Inflammatory macrophage (primary cell): ENCODE measurements around the gene LRP1B.
"Not testable (repeated sequence)": the region's sequence is repeated elsewhere in the genome, so short reads cannot be mapped to it uniquely, and the experiment has no call there.

ENCODE experiments used
- DNase-seq, 2 donors: peaks; one replicate each; pipeline ENCODE4 v3.0.0-alpha.2; 2020 to 2022

Gene LRP1B

DNA sequence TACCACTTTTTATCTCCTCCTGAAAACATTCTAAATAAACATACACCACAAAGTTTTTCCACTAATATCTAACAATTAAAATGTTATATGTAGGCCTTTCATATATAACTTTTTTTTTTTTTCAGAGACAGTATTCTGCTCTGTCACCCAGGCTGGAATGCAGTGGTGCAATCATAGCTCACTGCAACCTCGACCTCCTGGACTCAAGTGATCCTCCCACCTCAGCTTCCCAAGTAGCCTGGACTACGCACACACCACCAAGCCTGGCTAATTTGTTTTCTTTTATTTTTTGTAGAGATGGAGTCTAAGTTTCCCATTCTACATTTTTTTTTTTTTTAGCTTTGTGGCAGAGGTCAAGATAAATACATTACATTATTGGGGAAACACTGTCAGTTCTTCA lies 1738.0 kb downstream of the LRP1B start:
- DNase-seq = no peak

DNA sequence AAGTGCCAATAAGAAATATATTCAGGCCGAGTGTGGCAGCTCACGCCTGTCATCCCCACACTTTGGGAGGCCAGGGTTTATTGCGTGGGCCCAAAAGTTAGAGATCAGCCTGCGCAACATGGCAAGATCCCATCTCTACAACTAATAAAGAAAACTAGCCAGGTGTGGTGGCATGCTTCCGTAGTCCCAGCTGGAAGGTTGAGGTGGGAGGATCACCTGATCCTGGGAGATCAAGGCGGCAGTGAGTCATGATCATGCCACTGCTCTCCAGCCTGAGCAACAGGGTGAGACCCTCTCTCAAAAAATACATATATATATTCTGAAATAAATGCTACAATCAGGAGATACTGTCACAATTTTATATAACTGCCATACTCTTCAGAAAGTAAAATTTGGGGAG lies 1745.9 kb downstream of the LRP1B start:
- no peak for DNase-seq

DNA sequence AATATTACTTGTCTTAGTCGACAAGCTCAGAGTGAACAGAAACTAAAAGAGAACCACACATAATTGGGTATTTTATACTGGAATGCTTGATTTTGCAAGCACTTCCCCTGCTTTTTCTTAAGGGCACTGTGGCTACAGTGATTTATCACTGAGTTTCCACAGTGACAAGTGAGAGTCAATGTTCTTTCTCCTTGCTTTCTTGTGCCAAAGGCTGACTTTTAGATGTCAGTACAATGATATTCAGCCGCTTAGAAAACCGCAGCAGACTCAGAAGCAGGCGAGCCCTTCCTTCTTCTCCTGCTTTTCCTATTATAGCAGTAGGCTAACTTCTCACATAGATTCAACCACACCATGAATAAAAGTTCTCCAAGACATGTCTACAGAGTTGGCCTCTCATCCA lies 1747.0 kb downstream of the LRP1B start:
- no peak for DNase-seq

DNA sequence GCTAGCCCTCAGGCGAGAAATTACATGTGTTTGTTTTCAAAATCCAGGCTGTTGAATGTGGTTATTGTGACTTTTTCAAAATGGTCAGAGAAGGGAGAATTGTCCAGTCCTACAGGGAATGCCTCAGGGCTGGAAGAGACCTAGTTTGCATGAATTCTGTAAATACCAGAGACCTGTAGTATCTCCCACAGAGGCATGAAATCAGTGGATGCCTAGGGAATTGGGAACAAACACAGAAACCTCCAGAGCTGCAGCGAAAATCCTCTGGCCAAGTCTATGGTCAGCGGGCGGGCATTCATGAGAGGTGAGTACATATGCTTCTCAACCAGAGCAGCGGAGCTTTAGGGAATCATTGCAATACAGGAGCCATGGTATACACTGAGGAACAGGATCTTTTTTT lies 1754.1 kb downstream of the LRP1B start:
- DNase-seq = no peak

DNA sequence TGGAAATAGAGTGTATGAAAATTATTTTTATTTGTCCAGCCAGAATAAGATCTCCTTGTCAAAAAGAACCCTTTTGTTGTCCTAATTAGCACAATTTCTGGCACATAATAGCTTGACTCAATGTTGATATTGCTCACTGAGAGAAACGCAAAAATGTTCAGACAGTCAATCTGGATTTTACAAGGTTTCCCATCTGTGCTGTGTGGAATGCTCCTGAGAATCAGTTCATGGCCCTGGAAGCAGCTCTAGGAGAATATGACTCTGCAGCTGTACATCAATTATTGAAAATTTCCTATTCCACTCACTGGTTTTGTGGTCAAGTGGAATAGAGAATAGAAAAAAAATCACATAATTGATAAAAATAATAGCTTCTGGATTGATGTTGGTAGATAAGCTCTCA lies 1767.7 kb downstream of the LRP1B start:
- no peak for DNase-seq

DNA sequence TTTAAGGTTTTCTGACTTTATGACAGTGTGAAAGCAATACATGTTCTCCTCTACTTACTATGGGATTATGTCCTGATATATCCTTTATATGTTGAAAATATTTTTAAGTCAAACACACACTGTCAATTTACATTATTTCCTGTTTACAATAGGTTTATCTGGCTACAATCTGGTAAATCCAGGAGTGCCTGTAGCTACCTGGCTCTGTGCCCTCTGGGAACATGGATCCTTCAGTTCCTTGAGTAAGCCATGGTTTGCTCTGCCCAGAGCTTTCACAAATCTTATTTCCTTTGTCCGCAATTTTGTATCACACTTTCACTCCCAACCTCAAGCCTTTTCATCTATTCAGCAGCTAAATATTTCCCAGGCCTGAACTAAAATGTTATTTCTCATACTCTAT lies 1768.5 kb downstream of the LRP1B start:
- no peak for DNase-seq

DNA sequence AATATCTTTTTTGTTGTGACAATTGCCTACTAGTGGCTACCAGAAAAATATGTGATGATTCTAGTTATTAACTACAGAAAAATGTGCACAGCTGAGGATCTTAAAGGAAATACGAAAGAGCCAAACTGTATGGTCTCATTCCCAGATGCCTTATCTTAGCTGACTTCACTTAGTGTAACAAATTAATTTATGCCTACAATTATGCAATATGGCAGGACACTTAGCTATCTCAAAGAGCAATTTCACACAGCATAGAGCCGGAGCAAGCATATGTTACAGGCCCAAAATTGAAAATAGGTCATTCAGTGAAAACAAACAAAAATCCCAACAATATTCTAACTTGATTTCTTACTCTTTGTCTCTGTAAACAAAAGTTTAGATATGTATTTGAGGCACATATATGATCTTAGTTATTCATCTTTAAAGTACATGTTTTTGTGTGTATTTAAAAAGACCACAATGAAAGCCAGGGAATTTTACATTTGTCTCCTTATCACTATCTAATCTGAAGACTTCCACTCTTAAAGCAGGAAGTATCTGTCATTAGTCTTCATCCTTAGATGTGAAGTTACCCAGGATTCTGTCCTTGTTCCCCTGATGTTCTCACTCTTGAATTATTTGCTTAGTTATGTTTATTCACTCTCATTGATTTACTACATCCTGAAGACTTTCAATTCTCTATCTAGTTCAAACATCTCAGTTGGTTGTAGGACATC lies 1771.6 kb downstream of the LRP1B start:
- no peak for DNase-seq

DNA sequence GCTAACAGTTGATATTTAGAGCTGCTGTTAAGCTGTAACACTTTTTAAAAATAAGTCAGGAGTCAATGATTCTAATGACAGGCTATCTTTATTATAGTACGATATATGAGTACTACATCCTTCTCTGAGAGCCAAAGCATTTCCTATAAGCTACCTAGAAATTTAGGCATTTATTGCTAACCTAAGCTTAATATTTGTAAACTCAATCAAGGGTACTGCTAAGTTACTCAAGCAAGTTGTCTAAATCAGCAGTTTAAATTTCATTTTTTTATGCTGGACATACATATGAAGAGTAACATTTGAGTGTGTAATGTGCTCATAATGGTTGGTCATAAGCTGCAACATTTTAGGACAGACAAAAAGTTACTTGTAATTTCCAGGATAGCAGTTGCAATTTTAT lies 1774.1 kb downstream of the LRP1B start:
- no peak for DNase-seq

DNA sequence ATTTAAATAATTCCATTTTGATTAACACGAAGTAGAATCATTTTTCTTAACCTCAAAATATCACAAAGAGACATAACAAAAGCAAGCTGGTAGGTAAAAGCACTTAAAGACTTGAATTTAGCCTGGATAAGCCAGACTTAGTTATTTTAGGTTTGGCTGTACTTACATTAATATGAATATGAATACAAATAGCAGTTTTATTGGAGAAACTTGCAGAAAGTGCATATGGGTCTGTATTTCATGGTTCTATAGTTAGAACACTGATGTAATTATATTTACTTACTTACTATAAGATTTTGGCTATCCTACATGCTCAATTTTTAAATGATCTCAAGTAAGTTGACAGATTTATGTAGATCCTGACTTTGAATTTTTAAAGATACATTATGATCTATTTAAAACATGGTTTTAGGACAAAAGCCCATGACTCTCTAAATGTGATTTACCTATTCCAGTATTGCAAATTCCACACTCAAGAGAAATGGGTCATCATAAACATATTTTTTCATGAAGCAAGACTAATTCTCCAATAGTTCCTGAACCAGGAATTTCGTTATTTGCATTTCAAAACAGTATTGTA lies 1775.2 kb downstream of the LRP1B start:
- DNase-seq = no peak

DNA sequence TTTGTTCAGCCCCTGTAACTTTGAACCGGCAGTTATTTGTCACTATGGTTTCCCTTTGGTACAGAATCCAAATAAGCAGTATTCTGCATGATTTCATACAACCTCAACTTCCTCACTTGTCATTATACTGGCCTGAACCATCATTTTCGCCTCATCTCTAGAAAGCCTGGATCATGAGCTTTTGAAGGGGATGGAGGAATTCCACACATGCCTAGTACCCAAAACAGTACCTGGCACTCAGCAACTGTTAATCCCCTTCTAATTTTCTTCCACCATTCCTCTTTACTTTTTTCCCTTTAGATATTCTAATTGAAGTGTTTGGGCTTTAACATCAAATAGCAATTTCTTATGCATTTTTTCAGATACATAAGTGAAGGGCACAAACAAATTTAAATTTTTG lies 1776.3 kb downstream of the LRP1B start:
- DNase-seq = no peak

DNA sequence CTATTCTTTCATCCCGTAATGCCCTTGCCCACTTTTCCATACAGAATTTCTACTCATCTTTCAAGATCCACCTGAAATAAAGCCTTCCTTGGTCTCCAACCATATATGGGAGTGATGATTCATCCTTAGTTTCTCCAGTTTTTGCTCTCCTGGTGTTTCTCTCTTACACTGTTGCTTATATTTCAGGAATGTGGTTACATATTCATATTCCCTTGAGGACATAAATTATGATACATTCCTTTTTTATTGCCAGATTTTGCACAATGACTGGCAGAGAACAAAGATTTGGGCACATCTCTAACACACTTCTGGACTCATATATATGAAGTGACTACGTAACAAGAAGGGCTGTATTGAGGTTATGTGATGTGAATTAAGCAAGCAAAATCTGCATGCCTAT lies 1777.3 kb downstream of the LRP1B start:
- no peak for DNase-seq

DNA sequence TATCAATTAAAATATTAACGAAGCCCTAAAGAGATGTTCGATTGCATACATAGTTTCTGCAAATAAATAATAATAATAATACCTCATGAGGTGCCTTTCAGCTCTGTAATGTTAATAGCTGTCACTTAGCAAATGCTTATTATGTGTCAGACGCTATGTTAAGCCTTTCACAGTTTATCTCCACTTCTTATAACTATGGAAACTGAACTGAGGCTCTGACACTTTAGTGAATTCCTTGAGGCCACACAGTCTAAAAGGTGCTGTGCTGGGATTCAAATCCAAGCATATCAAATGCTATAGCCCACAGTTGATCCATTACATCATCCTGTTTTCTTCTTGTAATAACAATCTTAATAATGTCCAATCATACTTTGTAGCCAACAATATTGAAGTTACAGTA lies 1779.1 kb downstream of the LRP1B start:
- no peak for DNase-seq

DNA sequence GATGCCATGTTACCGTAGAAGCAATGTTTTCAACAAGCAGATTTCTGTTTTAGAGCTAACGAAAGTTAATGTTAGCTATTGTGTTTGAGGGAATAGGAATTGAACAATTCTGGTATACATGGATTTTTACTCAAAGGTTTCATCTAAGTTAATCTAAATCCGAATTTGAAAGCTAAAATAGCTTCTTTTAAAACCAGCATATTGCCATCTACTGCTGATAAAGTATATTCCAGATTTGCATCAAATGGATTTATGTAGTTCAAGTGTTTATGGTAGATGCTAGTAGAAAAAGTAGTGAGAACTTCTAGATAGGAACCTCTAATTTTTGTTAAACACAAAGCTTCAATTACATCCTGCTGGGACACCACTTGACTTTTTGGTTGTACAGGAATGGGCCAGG lies 1781.1 kb downstream of the LRP1B start:
- no peak for DNase-seq

DNA sequence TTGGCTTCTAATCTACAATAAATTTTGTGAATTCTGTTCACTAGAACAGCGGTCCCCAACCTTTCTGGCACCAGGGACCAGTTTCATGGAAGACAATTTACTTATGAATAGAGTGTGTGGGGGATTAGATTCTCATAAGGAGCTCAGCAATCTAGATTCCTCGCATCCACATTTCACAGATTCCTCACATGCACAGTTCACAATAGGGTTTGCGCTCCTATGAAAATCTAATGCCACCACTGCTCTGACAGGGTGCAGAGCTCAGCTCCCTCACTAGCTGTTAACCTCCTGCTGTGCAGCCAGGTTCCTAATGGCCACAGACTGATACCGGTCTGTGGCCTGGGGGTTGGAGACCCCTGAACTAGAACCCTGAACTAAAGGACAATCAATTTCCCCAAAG lies 1782.0 kb downstream of the LRP1B start:
- DNase-seq = no peak

DNA sequence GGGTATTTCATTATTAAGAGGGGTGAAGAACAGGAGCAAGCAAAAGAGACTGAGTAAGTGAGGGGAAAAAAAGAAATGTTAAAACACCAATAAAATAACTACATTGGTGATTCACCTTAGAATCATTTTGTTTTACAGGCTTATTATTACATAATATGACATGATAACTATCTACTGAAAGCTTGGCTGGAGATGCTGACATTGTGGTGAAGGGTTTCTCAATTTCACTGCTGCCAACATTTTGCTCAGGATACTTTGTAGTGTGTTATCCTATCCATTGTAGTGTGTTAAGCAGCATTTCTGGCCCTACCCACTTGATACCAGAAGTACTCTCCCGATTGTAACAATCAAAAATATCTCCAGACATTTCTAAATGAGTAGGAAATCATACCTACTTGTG lies 1786.0 kb downstream of the LRP1B start:
- DNase-seq = no peak

DNA sequence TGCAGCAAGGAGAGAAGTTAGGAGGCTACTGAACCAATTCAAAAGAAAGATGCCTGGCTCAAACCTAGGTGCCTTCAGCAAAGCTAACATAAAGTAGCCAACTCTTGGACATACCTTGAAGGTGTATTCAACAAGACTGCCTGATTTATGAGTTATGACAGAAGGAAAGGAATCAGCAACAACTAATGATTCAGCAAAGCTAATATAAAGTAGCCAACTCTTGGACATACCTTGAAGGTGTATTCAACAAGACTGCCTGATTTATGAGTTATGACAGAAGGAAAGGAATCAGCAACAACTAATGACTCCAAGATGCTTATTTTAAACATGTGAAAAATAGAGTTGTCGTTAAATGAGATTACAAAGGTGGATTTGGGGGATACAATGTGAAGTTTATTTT lies 1786.5 kb downstream of the LRP1B start:
- DNase-seq = not testable (repeated sequence)

DNA sequence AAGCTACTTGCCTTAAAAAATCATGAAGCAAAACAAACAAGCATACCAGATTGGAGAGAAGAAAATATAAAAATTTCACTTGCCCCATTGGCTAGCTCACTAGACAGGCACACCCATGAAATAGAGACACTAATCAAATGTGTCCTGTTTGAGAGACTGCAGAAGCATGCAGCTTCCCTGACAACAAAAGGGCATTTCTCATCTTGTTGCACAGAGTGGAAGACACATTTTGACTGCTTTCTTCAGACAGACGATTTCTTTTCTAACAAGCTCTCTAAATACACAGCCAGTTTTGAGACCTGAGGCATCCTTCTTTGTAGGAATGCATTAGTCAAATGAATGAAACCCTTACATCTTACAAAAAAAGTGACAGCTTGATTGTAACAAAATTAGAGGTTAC lies 1792.0 kb downstream of the LRP1B start:
- DNase-seq = no peak

DNA sequence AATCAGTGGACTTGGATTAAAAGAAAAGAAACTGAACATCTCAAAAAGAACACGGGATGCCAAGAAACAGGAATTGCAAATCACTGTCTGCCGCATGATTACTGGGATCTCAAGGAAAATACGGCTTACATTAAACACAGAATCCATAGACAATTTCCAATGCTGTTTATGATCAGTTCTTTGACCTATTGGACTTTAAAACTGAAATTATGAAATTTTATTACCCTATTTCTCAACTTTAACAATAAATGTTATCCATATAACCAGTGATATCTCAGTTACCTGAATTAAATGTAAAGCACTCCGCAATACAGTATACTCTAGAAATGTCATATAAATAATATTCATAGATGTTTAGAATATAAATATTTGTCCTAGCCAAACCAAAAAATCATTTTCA lies 1793.8 kb downstream of the LRP1B start:
- DNase-seq = no peak

DNA sequence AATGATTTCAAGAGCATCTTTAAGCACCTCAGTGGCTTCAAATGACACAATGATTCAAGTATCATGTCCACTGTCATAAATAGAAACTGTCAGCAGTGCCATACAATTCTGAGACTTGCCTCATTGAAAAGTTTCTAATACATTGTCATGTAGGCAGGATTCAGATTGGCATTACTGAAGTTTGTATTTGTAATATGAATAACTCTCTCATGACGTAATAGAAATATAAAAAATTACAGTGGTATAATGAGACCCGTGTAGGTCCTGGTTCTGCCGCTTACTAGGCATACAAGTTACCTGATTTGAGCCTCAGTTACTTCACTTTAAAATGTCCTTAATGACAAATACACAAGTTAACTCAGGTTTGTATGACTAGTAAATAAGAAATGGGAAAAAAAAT lies 1814.5 kb downstream of the LRP1B start:
- DNase-seq = no peak

DNA sequence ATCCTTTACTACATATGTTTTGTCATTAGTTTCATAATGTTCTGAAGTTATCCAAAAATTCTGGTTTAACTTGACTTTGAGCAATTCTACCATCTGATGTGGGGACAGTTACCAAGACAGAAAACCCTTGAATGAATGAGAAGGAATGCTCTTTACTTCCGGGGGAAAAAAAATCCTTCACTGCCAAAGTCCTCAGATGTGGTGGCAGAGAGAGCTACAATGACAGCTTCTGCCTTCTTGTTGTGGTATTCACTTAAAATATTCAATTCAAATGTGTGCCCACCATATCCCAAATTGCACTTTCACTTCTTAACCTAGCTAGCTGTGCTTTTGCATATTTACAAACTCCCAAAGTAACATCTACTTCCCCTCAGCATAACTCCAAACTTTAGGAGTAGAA lies 1818.9 kb downstream of the LRP1B start:
- DNase-seq = no peak

DNA sequence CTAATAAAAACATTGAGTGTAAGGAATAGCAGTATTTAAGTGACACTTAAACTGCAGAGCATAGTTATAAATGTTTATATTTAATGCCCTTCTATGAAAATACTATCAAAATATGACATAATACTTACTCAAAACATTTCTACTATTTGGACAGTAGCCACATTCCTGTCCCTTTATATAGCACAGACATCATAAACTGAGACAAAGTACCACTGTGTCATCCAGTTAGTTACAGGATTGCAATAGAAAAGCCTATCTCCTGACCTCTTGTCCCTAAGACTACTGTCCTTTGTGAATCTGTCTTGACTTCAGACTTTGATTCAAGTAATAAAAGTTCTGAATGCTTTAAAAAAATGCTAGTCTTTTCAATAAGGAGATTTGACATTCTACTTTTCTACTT lies 1822.1 kb downstream of the LRP1B start:
- DNase-seq = no peak

DNA sequence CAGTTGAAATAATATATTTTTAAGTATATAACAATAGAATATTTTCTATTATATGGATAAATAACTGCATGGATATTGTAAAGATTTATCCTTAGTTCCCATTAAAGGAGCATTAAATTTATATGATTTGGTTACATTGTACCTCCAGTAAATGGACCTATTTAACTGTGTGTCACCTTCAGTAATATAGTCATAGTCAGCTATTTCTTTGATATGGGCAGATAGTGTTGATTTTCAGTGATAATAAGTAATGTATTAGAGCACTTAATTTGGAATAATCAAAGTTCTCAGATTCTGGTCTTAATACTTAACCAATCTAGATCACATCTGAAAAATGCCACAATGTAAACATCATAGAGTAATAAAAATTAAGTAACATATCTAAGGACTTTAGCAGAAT lies 1823.3 kb downstream of the LRP1B start:
- no peak for DNase-seq

DNA sequence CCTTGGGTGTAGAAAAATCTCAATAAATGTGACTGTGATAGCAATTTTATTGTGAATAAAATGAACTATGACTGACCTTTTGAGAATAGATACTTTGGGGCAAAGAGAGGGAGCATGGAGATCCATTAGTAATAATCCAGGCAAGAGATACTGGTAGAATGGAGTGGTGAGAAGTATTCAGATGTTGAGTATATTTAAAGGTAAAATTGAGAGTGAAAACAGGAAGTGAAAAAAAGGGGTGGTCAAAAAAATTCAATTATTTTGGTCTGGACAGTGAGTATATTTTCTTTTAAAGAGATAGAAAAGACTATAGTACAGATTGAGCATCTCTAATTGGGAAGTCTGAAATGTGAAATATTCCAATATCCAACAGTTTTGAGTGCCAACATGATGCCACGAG lies 1835.0 kb downstream of the LRP1B start:
- DNase-seq = no peak

DNA sequence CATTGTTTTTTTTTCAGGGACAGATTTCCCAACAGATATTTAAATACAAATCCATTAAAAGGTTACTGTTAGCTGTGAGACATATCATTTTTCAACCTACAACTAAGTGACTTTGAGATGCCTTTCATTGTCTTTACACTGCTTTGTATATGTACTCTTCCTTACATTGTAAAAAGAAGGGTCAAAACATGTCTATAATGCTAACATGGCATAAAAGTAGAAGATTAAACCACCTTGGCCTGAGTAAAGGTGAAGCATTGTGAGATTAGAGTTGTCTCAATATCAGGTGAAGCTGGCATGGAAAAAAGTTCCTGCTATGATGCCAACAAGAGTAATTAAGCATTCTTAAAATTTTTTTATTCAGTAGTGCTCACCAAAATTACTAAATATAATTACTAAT lies 1842.1 kb downstream of the LRP1B start:
- DNase-seq = no peak

DNA sequence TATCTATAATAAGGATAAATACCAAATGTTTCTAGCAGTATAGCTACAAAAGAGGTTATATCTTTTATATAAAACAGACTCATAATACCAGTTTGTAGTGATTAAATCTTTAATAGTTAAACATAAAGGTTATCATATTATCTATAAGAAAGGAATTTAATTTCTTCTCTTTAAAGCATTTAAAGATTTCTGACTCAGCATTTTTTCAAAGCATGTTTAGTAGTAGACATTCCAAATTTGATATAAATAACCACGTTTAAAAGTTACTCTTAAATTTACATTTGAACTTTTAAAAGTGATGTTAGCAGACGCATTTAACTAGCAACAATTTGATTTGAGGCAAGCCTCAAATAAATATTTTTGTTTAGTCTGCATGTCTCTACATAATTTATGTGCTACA lies 1842.6 kb downstream of the LRP1B start:
- no peak for DNase-seq
